IPS-20b (cell line): ENCODE data around the gene NCF4.

ENCODE experiments used
- H3K27ac ChIP-seq: one replicate; pipeline ENCODE4 v1.5.1; 2013; ENCODE audit warnings: low read length
- H3K27me3 ChIP-seq: 2 replicates; pipeline ENCODE4 v1.6.1; 2013; ENCODE audit warnings: mild to moderate bottlenecking, low read length, inconsistent platforms; ENCODE audit not compliant: insufficient read depth
- H3K36me3 ChIP-seq: 2 replicates; pipeline ENCODE4 v1.6.1; 2013; ENCODE audit warnings: low read depth, mild to moderate bottlenecking, inconsistent platforms, low read length, moderate library complexity; ENCODE audit not compliant: insufficient read depth
- H3K4me1 ChIP-seq: 2 replicates; pipeline ENCODE4 v1.6.1; 2013; ENCODE audit warnings: mild to moderate bottlenecking, control low read depth, inconsistent platforms, low read length, moderate library complexity; ENCODE audit not compliant: insufficient read depth
- H3K4me3 ChIP-seq: 2 replicates; pipeline ENCODE4 v1.5.1; 2013; ENCODE audit warnings: mild to moderate bottlenecking, low read length, inconsistent platforms
- H3K9ac ChIP-seq: 2 replicates; pipeline ENCODE4 v1.6.1; 2013; ENCODE audit warnings: low read depth, mild to moderate bottlenecking, inconsistent platforms, low read length, moderate library complexity
- H3K9me3 ChIP-seq: 2 replicates; pipeline ENCODE4 v1.6.1; 2013; ENCODE audit warnings: mild to moderate bottlenecking, low read depth, low read length, inconsistent platforms; ENCODE audit not compliant: insufficient read depth

Gene NCF4

GRCh38 chr22:36839356-36840073, 21.3 kb upstream of the NCF4 start:
- no peak overlapping the region for H3K4me3 ChIP-seq
- no peak overlapping the region for H3K27ac ChIP-seq
- no peaks in the 10 kb centered on the region for H3K36me3 ChIP-seq
- H3K4me1 ChIP-seq = no peaks in the 10 kb centered on the region
- no peaks in the 10 kb centered on the region for H3K9me3 ChIP-seq
- H3K27me3 ChIP-seq = no peaks in the 10 kb centered on the region; the same call in 1 of the 2 replicates
- H3K9ac ChIP-seq = no peak overlapping the region

GRCh38 chr22:36840106-36840505, 20.7 kb upstream of the NCF4 start:
- Histone ChIP-seq H3K4me3 (no peak overlapping the region), H3K9ac (no peak overlapping the region), H3K9me3 (no peaks in the 10 kb centered on the region), H3K4me1 (no peaks in the 10 kb centered on the region), H3K27ac (no peak overlapping the region), H3K36me3 (no peaks in the 10 kb centered on the region), H3K27me3 (no peaks in the 10 kb centered on the region; the same call in 1 of the 2 replicates)

GRCh38 chr22:36846271-36846670, 14.5 kb upstream of the NCF4 start:
- no peaks in the 10 kb centered on the region for H3K9me3 ChIP-seq
- peaks cover 4% of the 10 kb centered on the region; the same call in 1 of the 2 replicates for H3K27me3 ChIP-seq
- no peak overlapping the region for H3K9ac ChIP-seq
- H3K27ac ChIP-seq = no peak overlapping the region
- no peaks in the 10 kb centered on the region; the same call in 1 of the 2 replicates for H3K4me1 ChIP-seq
- H3K36me3 ChIP-seq = no peaks in the 10 kb centered on the region
- H3K4me3 ChIP-seq = no peak overlapping the region

GRCh38 chr22:36846949-36847348, 13.9 kb upstream of the NCF4 start:
- no peak overlapping the region for H3K4me3 ChIP-seq
- H3K4me1 ChIP-seq = no peaks in the 10 kb centered on the region; the same call in 1 of the 2 replicates
- H3K9ac ChIP-seq = no peak overlapping the region
- no peaks in the 10 kb centered on the region for H3K36me3 ChIP-seq
- no peak overlapping the region for H3K27ac ChIP-seq
- H3K9me3 ChIP-seq = no peaks in the 10 kb centered on the region
- H3K27me3 ChIP-seq = peaks cover 4% of the 10 kb centered on the region; the same call in 1 of the 2 replicates

- Histone ChIP-seq H3K9ac (no peak overlapping the region), H3K9me3 (no peaks in the 10 kb centered on the region), H3K27ac (no peak overlapping the region), H3K27me3 (peaks cover 4% of the 10 kb centered on the region; the same call in 1 of the 2 replicates), H3K4me3 (no peak overlapping the region), H3K4me1 (no peaks in the 10 kb centered on the region; the same call in 1 of the 2 replicates), H3K36me3 (no peaks in the 10 kb centered on the region)
Measured at GRCh38 chr22:36850056-36850455, 10.8 kb upstream of the NCF4 start.

GRCh38 chr22:36850682-36851081, 10.1 kb upstream of the NCF4 start:
- no peaks in the 10 kb centered on the region for H3K9me3 ChIP-seq
- no peak overlapping the region for H3K27ac ChIP-seq
- H3K4me1 ChIP-seq = no peaks in the 10 kb centered on the region; the same call in 1 of the 2 replicates
- no peaks in the 10 kb centered on the region for H3K36me3 ChIP-seq
- H3K27me3 ChIP-seq = peaks cover 4% of the 10 kb centered on the region; the same call in 1 of the 2 replicates
- H3K4me3 ChIP-seq = no peak overlapping the region
- no peak overlapping the region for H3K9ac ChIP-seq

- Histone ChIP-seq H3K9me3 (no peaks in the 10 kb centered on the region), H3K4me1 (no peaks in the 10 kb centered on the region), H3K36me3 (no peaks in the 10 kb centered on the region), H3K27ac (no peak overlapping the region), H3K9ac (no peak overlapping the region), H3K27me3 (peaks cover 13% of the 10 kb centered on the region), H3K4me3 (no peak overlapping the region)
Measured at GRCh38 chr22:36852056-36852973, 8.5 kb upstream of the NCF4 start.

GRCh38 chr22:36853407-36854099, 7.3 kb upstream of the NCF4 start:
- Histone ChIP-seq H3K9me3 (no peaks in the 10 kb centered on the region), H3K36me3 (no peaks in the 10 kb centered on the region), H3K4me3 (no peak overlapping the region), H3K27ac (no peak overlapping the region), H3K27me3 (peaks cover 25% of the 10 kb centered on the region), H3K9ac (no peak overlapping the region), H3K4me1 (no peaks in the 10 kb centered on the region)

GRCh38 chr22:36855478-36855877, 5.3 kb upstream of the NCF4 start:
- Histone ChIP-seq H3K36me3 (no peaks in the 10 kb centered on the region), H3K9ac (no peak overlapping the region), H3K27ac (no peak overlapping the region), H3K4me1 (no peaks in the 10 kb centered on the region), H3K9me3 (no peaks in the 10 kb centered on the region), H3K4me3 (no peak overlapping the region), H3K27me3 (peaks cover 39% of the 10 kb centered on the region)

- H3K27ac ChIP-seq = no peak overlapping the region
- H3K27me3 ChIP-seq = peaks cover 35% of the 10 kb centered on the region
- H3K36me3 ChIP-seq = no peaks in the 10 kb centered on the region
- no peak overlapping the region for H3K9ac ChIP-seq
- H3K9me3 ChIP-seq = no peaks in the 10 kb centered on the region
- H3K4me1 ChIP-seq = no peaks in the 10 kb centered on the region
- no peak overlapping the region for H3K4me3 ChIP-seq
Measured at GRCh38 chr22:36856121-36856791, 4.5 kb upstream of the NCF4 start.

GRCh38 chr22:36856792-36857135, 4.0 kb upstream of the NCF4 start:
- Histone ChIP-seq H3K27me3 (peaks cover 35% of the 10 kb centered on the region), H3K9ac (no peak overlapping the region), H3K4me1 (no peaks in the 10 kb centered on the region), H3K36me3 (no peaks in the 10 kb centered on the region), H3K9me3 (no peaks in the 10 kb centered on the region), H3K4me3 (no peak overlapping the region), H3K27ac (no peak overlapping the region)
